ENCODE results near the gene FOXF1.

- TF ChIP-seq, protein P1, sequence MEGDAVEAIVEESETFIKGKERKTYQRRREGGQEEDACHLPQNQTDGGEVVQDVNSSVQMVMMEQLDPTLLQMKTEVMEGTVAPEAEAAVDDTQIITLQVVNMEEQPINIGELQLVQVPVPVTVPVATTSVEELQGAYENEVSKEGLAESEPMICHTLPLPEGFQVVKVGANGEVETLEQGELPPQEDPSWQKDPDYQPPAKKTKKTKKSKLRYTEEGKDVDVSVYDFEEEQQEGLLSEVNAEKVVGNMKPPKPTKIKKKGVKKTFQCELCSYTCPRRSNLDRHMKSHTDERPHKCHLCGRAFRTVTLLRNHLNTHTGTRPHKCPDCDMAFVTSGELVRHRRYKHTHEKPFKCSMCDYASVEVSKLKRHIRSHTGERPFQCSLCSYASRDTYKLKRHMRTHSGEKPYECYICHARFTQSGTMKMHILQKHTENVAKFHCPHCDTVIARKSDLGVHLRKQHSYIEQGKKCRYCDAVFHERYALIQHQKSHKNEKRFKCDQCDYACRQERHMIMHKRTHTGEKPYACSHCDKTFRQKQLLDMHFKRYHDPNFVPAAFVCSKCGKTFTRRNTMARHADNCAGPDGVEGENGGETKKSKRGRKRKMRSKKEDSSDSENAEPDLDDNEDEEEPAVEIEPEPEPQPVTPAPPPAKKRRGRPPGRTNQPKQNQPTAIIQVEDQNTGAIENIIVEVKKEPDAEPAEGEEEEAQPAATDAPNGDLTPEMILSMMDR (IDR thresholded peaks at IDR 0.05; ENCODE audit: low read depth, low read length, poor library complexity, severe bottlenecking), result no peak
- no peak for TF ChIP-seq EZH2phosphoT487 (IDR thresholded peaks at IDR 0.05; ENCODE audit: borderline replicate concordance, low read length)
Measured at GRCh38 chr16:86484240-86484639, 26.1 kb upstream of the FOXF1 start.
